Liver (tissue), 9 donors: Measurements from ENCODE around the gene TPST2. TPM values are rescaled to one million over a fixed set of nuclear protein-coding genes. Genes with fewer than 3 reads are reported as not detected.

ENCODE experiments used
- DNase-seq: peaks from one replicate; pipeline ENCODE4 v3.0.0-alpha.2; 2017; ENCODE audit warnings: low spot score
- H3K27ac ChIP-seq, 2 donors: one replicate each; pipeline ENCODE4 v1.7.0; 2013; ENCODE audit warnings: inconsistent platforms in 2 of 2, low read length in 2 of 2, control low read depth in 1 of 2, low read depth in 1 of 2, mild to moderate bottlenecking in 1 of 2
- H3K27me3 ChIP-seq, 4 donors: one replicate each; pipeline versions ENCODE4 v1.6.1 to v1.7.0; 2013; ENCODE audit warnings: low read length in 3 of 4, inconsistent platforms in 1 of 4, mild to moderate bottlenecking in 1 of 4, moderate library complexity in 1 of 4; ENCODE audit not compliant: control insufficient read depth in 4 of 4, insufficient read depth in 4 of 4
- H3K36me3 ChIP-seq, 4 donors: one replicate each; pipeline versions ENCODE4 v1.6.1 to v1.7.0; 2013; ENCODE audit warnings: low read length in 3 of 4, mild to moderate bottlenecking in 3 of 4, low read depth in 1 of 4, moderate library complexity in 1 of 4; ENCODE audit not compliant: control insufficient read depth in 4 of 4, insufficient read depth in 3 of 4
- H3K4me1 ChIP-seq, 4 donors: one replicate each; pipeline versions ENCODE4 v1.6.1 to v1.7.0; 2013; ENCODE audit warnings: low read length in 3 of 4, mild to moderate bottlenecking in 3 of 4, moderate library complexity in 1 of 4; ENCODE audit not compliant: control insufficient read depth in 4 of 4, insufficient read depth in 4 of 4
- H3K4me3 ChIP-seq, 3 donors: one replicate each; pipeline versions ENCODE4 v1.6.1 to v1.7.0; 2013; ENCODE audit warnings: low read length in 3 of 3, control low read depth in 1 of 3, low read depth in 1 of 3, mild to moderate bottlenecking in 1 of 3
- H3K9ac ChIP-seq, 2 donors: one replicate each; pipeline ENCODE4 v1.7.0; 2013; ENCODE audit warnings: low read length in 2 of 2, mild to moderate bottlenecking in 2 of 2, moderate library complexity in 2 of 2, control low read depth in 1 of 2, low read depth in 1 of 2
- H3K9me3 ChIP-seq, 4 donors: one replicate each; pipeline versions ENCODE4 v1.6.1 to v1.7.0; 2013; ENCODE audit warnings: low read length in 3 of 4; ENCODE audit not compliant: control insufficient read depth in 4 of 4
- CTCF ChIP-seq: fragments of 150-350 bp; IDR thresholded peaks from 2 replicates; pipeline ENCODE4 v1.5.1; 2017; ENCODE audit warnings: improper control_type of control experiment, low read depth, low read length; ENCODE audit not compliant: missing input control
- FOXA1 ChIP-seq: IDR thresholded peaks from 2 replicates; pipeline ENCODE4 v1.6.1; 2016; ENCODE audit warnings: antibody characterized with exemption
- FOXA2 ChIP-seq: IDR thresholded peaks from 2 replicates; pipeline ENCODE4 v1.6.1; 2016; ENCODE audit warnings: antibody characterized with exemption
- HNF4A ChIP-seq, 2 donors: conservative IDR thresholded peaks; 2 replicates each; pipeline ENCODE4 v1.6.1; 2016; ENCODE audit warnings: antibody characterized with exemption in 2 of 2, mild to moderate bottlenecking in 2 of 2
- HNF4G ChIP-seq: IDR thresholded peaks from 2 replicates; pipeline ENCODE4 v1.6.1; 2016; ENCODE audit warnings: antibody characterized with exemption
- JUND ChIP-seq, 2 donors: IDR thresholded peaks; 2 replicates each; pipeline ENCODE4 v1.6.1; 2016; ENCODE audit warnings: antibody characterized with exemption in 2 of 2
- MAX ChIP-seq: IDR thresholded peaks from 2 replicates; pipeline ENCODE4 v1.6.1; 2016; ENCODE audit warnings: antibody characterized with exemption
- RAD21 ChIP-seq, 2 donors: IDR thresholded peaks; 2 replicates each; pipeline ENCODE4 v1.6.1; 2016; ENCODE audit warnings: antibody characterized with exemption in 2 of 2, mild to moderate bottlenecking in 2 of 2
- REST ChIP-seq: IDR thresholded peaks from 2 replicates; pipeline ENCODE4 v1.6.1; 2016; ENCODE audit warnings: antibody characterized with exemption, mild to moderate bottlenecking
- RXRA ChIP-seq, 2 donors: IDR thresholded peaks; 2 replicates each; pipeline ENCODE4 v1.6.1; 2017 to 2018; ENCODE audit warnings: antibody characterized with exemption in 2 of 2, mild to moderate bottlenecking in 1 of 2
- SP1 ChIP-seq: IDR thresholded peaks from 2 replicates; pipeline ENCODE4 v1.6.1; 2018; ENCODE audit warnings: antibody characterized with exemption, mild to moderate bottlenecking
- TAF1 ChIP-seq: conservative IDR thresholded peaks from 2 replicates; pipeline ENCODE4 v1.6.1; 2016; ENCODE audit warnings: antibody characterized with exemption, mild to moderate bottlenecking
- YY1 ChIP-seq: IDR thresholded peaks from 2 replicates; pipeline ENCODE4 v1.6.1; 2016; ENCODE audit warnings: antibody characterized with exemption, mild to moderate bottlenecking
- WGBS: extraction: QIAGEN DNeasy Blood & Tissue Kit; methylation state at CpG from one replicate; pipeline ENCODE4 v1.1.7; 2013; 5-methylcytosine and 5-hydroxymethylcytosine counted together
- polyA plus RNA-seq, 2 donors: library from polyadenylated mRNA; stranded (reverse) in 1 of 2; unstranded in 1 of 2; fragments of 200-250 nt in 1 of 2; fragments of >200 nt in 1 of 2; fragmentation: Nextera tagmentation in 1 of 2; extraction: Ambion mirVana in 1 of 2; gene quantifications; one replicate each; pipeline versions ENCODE4 v1.2.1 to v1.2.3, GENCODE V29; 2013 to 2015
- total RNA-seq, 2 donors: library from RNA; depleted of rRNA; stranded (reverse); fragments of >200 nt; gene quantifications; one replicate each; pipeline ENCODE4 v1.2.3, GENCODE V29; 2014
- donor health status: healthy.
- donor health status: healthy.
- donor health status: healthy.
- donor health status: healthy.
- donor health status: healthy.

Gene TPST2
- total and polyA plus RNA-seq, 4 donors: 33.3 to 109 (median 69.7) TPM

GRCh38 chr22:26550498-26551033 lies 39.4 kb downstream of the TPST2 start:
- TF ChIP-seq SP1 (peak; percentile 29), YY1 (peak; percentile 73), MAX (peak; percentile 76), RXRA (IDR thresholded peaks at IDR 0.05) (peak; percentile 78 to 88), REST (peak; percentile 30), CTCF (no peak), FOXA2 (peak; percentile 49), RAD21 (IDR thresholded peaks at IDR 0.05) (peak in 1 of 2 donors; percentile 10), TAF1 (no peak), HNF4G (no peak), HNF4A (conservative IDR thresholded peaks at IDR 0.05) (peak in 1 of 2 donors; percentile 54)
- H3K9me3 ChIP-seq: no peaks in the 10 kb centered on the region
- H3K4me1 ChIP-seq: peaks cover 19 to 77% (median 59%) of the 10 kb centered on the region in 4 donors
- H3K27me3 ChIP-seq: no peaks in the 10 kb centered on the region
- no peak overlapping the region for H3K4me3 ChIP-seq
- H3K36me3 ChIP-seq: peaks cover 0 to 4% (median 0%) of the 10 kb centered on the region in 4 donors
- H3K27ac ChIP-seq: peak overlapping the region; percentile 69 to 80
- WGBS: 30% methylated on average over 8 of the region's 8 CpGs
- H3K9ac ChIP-seq: no peak overlapping the region
- no peak for DNase-seq

GRCh38 chr22:26549902-26550497 lies 39.9 kb downstream of the TPST2 start:
- H3K4me1 ChIP-seq: peaks cover 19 to 74% (median 59%) of the 10 kb centered on the region in 4 donors
- peak overlapping the region; percentile 69 to 80 for H3K27ac ChIP-seq
- no peak for DNase-seq
- H3K9me3 ChIP-seq: no peaks in the 10 kb centered on the region
- H3K4me3 ChIP-seq: no peak overlapping the region
- TF ChIP-seq HNF4A (conservative IDR thresholded peaks at IDR 0.05) (peak; percentile 61 to 74), FOXA2 (no peak), RXRA (IDR thresholded peaks at IDR 0.05) (peak in 1 of 2 donors; percentile 4), CTCF (no peak), FOXA1 (no peak), JUND (IDR thresholded peaks at IDR 0.05) (peak in 1 of 2 donors; percentile 10), MAX (no peak)
- peaks cover 0 to 4% (median 0%) of the 10 kb centered on the region in 4 donors for H3K36me3 ChIP-seq
- H3K9ac ChIP-seq: no peak overlapping the region
- no peaks in the 10 kb centered on the region for H3K27me3 ChIP-seq
- WGBS: 59% methylated on average over 4 of the region's 4 CpGs
